HCEC 1CT (cell line): ENCODE measurements around the gene SLC12A9.
"Not testable (repeated sequence)": the region's sequence is repeated elsewhere in the genome, so short reads cannot be mapped to it uniquely, and the experiment has no call there.

Source experiments
- DNase-seq: peaks from one replicate; pipeline ENCODE4 v3.0.0-alpha.2; 2017

SLC12A9 gene

DNA sequence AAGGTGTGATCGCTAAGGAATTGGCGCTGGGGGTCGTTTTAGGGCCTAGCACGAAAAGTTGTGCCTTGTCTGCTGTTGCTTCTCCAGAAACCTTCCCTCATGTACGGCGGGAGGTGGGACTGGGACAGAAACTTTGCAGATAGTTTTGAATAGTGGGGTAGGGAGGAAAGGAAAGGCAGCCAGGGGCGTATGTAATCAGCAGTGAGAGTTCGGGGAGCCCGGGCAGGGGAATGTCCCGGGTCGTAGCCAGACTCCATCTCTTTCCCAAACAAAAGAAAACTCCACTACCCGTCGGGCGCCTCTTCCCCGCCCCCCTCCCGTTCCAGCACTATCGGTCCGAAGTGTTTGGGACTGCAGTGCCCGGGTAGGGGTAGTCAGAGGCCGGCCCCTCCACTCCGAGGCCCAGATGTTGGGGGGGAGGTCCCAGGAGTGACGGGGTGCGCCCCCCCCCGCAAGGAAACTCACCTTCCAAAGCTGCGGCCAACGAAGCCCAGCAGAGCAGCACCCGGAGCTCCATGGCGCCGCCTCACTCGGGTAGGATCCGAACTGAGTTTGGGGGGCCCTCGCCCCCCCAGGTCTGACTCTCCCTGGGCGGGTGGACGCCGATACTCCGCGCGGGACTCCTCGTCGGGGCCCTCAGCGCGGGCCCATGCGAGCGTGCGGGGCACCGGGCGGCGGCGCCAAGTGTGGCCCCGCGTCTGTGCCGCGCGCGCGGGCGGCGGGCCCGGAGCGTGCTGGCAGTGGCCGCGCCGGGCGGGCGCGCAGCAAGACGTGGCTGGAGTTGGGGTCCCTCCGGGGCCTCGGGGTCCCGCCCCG is 25.8 kb upstream of the SLC12A9 start:
- DNase-seq = peak; percentile 32

GRCh38 chr7:100827330-100828226 is 24.9 kb upstream of the SLC12A9 start, which contains the start of gene EPHB4:
Gene EPHB4 (minus strand): TSS chr7:100827523. CDS start chr7:100827030, 493 bp downstream.
- DNase-seq = peak; percentile 76

- no peak for DNase-seq
These were observed 23.3 kb upstream of the SLC12A9 start for GRCh38 chr7:100829150-100829716.

GRCh38 chr7:100830396-100830795 is 22.1 kb upstream of the SLC12A9 start:
- DNase-seq = no peak

GRCh38 chr7:100832281-100832633 is 20.3 kb upstream of the SLC12A9 start:
- no peak for DNase-seq

GRCh38 chr7:100835903-100836811 is 16.4 kb upstream of the SLC12A9 start:
- no peak for DNase-seq

DNA sequence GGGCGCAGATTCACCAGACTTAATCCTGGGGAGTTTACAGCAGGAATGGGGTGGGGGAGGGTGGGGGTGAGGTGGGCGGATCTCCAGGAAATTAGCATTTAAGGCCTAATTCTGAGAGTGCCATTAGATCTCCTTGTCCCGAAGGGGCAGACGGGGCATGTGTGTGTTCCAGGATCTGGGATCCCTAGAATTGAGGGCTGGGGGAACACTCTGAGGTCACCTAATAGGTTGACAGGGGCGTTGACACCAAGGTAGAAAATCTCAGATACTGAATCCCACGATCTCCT is 15.8 kb upstream of the SLC12A9 start:
- no peak for DNase-seq

- peak; percentile 95 for DNase-seq
These were observed 15.2 kb upstream of the SLC12A9 start for GRCh38 chr7:100837099-100837836.

DNA sequence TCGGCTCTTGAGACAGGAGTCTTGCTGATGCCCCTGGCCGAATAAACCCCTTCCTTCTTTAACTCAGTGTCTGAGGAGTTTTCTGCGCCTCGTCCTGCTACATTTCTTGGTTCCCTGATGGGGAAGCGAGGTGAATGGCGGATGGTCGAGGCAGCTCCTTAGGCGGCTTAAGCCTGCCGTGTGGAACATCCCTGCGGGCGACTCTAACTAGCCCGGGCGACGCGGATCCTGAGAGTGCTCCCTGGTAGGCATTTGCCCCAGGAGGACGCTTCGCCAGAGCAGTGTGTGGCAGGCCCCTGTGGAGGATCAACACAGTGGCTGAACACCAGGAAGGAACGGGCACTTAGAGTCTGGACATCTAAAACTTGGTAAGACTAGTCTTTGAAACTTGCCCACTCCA is 13.2 kb upstream of the SLC12A9 start:
- no peak for DNase-seq

DNA sequence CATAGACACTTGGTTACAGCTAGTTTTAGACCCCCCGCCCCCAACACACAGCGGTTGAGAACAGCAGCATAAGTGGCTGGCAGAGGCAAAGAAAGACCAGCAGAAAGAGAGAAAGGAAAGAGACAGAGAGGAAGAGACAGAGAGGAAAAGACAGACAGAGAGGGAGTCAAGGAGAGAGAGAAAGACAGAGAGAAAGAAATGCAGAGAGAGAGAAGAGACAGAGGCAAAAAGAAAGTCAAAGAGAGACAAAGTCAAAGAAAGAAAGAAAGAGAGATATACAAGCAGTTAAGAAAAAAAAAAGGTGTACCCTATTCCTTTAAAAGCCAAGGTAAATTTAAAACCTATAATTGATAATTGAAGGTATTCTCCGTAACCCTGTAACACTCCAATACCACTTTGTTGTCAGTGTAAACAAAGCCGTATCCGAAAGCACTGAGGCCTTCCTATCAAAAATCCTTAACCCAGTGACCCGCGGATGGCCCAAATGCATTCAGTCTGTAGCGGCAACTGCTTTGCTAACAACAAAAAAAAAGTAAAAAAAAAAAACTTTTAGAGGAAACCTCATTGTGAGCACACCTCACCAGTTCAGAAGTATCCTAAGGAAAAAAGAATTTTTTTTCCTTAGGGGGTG is 11.9 kb upstream of the SLC12A9 start:
- DNase-seq = no peak

DNA sequence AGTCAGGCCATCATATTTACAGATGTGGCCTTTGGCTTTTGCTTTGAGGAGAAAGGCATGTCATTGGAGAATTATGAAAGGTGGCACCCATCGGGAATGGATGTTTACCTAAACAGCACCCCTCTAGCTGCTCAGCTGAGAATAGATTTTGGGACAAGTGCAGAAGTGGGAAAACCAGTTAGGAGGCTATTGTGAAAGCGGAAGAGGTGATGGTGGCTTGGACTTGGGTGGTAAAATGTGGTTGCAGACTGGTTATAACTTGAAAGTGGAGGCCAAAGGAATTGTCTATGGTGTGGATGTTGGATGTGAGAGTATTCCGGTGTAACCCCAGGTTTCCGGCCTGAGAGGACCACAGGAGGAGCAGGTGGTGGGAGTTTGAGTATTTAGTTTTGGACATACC is 5.2 kb upstream of the SLC12A9 start:
- DNase-seq = no peak

GRCh38 chr7:100854146-100854895 is 1.8 kb downstream of the SLC12A9 start:
- DNase-seq = no peak

- DNase-seq = not testable (repeated sequence)
These were observed 2.4 kb downstream of the SLC12A9 start for GRCh38 chr7:100854899-100855298.

DNA sequence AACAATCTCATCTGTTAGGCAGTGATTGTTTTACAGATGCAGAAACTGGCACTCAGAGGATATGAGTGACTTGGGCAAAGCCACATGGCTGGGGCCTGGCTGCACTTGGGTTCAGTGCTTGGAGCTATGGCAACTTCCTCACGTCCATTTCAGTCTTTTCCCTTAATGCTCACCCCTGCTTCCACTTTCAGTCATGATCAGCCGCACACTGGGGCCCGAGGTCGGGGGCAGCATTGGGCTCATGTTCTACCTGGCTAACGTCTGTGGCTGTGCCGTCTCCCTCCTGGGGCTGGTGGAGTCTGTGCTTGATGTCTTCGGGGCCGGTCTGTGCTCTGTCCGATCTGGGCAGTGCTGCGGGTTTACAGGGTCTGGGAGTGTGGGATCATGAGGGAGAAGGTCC is 3.0 kb downstream of the SLC12A9 start:
- DNase-seq = no peak

DNA sequence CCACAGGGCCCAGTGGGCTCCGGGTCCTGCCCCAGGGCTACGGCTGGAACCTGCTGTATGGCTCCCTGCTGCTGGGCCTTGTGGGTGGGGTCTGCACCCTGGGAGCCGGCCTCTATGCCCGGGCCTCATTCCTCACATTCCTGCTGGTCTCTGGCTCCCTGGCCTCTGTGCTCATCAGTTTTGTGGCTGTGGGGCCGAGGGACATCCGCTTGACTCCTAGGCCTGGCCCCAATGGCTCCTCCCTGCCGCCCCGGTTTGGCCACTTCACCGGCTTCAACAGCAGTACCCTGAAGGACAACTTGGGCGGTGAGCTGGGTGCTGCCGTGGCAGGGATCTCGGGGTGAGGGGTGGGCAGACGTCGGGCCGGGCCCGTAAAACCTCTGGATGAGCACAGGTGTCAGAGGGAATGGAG is 4.4 kb downstream of the SLC12A9 start:
- DNase-seq = no peak

DNA sequence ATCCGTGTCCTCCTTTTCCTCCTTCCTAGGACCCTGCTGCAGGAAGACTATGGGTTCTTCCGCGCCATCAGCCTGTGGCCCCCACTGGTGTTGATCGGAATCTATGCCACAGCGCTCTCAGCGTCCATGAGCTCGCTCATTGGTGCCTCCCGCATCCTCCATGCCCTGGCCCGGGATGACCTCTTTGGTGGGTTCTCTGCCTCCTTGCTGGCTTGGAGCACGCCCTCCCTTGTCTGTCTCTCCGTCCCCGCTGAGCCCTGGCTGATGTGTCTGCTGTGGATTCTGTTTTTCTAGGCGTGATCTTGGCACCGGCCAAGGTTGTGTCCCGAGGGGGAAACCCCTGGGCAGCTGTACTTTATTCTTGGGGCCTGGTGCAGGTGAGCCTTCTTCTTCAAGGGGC is 7.3 kb downstream of the SLC12A9 start:
- DNase-seq = no peak

GRCh38 chr7:100860702-100861615 is 8.4 kb downstream of the SLC12A9 start:
- no peak for DNase-seq

GRCh38 chr7:100861616-100861985 is 9.1 kb downstream of the SLC12A9 start:
- DNase-seq = no peak

DNA sequence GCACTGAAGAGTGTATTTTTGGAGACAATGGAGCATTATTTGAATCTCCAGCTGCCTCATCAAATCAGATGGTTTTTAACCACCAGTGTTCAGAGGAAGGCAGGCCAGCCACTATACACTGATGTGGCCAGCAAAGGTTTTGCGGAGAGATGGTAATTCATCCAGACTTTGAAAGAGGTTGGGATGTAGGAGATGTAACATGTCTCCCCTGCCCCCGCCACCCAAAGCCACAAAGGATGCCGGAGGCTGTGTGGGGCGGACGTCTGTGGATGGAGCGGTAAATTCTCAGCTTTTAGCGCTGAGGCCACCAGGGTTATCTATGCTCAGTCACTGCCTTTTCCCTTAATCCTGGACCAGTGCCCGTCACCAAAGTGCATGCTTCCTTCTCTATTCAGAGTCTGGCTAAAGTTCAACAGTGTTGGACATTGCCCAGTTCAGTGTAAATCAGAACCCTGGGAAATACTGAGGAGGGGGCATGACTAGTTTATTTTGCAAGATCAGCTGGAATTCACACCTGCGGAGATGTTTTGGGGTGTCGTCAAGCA is 11.0 kb downstream of the SLC12A9 start:
- no peak for DNase-seq
